Heart left ventricle (tissue), 16 donors: ENCODE measurements around the gene ADAM33. TPM values are rescaled to one million over a fixed set of nuclear protein-coding genes. Genes with fewer than 3 reads are reported as not detected.
A peak's percentile ranks its signal among the peaks of the same experiment; 100 is the strongest.

Source experiments
- ATAC-seq, 4 donors: fragments of 200-7000 bp; cut with Tn5 transposase; one replicate each; pipeline ENCODE4 v1.9.1; 2020 to 2022; ENCODE audit warnings: moderate library complexity in 4 of 4, mild to moderate bottlenecking in 3 of 4, moderate number of reproducible peaks in 1 of 4
- DNase-seq, 5 donors: peaks; one replicate each; pipeline ENCODE4 v3.0.0-alpha.2; 2020
- H3K27ac ChIP-seq, 12 donors: fragments of 200-600 bp; sonication (generic) in 4 of 12; one replicate each; pipeline versions ENCODE4 v1.5.0 to v1.8.0; 2016 to 2022; ENCODE audit warnings: mild to moderate bottlenecking in 2 of 12
- H3K27me3 ChIP-seq, 9 donors: fragments of 200-600 bp; sonication (generic) in 2 of 9; one replicate each; pipeline versions ENCODE4 v1.5.1 to v1.8.0; 2016 to 2022; ENCODE audit warnings: mild to moderate bottlenecking in 3 of 9
- H3K36me3 ChIP-seq, 9 donors: fragments of 200-600 bp; sonication (generic) in 2 of 9; one replicate each; pipeline versions ENCODE4 v1.5.0 to v1.8.0; 2018 to 2022; ENCODE audit warnings: mild to moderate bottlenecking in 2 of 9
- H3K4me1 ChIP-seq, 12 donors: fragments of 200-600 bp; sonication (generic) in 4 of 12; one replicate each; pipeline versions ENCODE4 v1.5.0 to v1.8.0; 2016 to 2022; ENCODE audit warnings: mild to moderate bottlenecking in 3 of 12
- H3K4me3 ChIP-seq, 12 donors: fragments of 200-600 bp; sonication (generic) in 4 of 12; one replicate each; pipeline versions ENCODE4 v1.5.0 to v1.8.0; 2017 to 2022; ENCODE audit warnings: mild to moderate bottlenecking in 9 of 12, moderate library complexity in 4 of 12
- H3K9me3 ChIP-seq, 12 donors: fragments of 200-600 bp; sonication (generic) in 4 of 12; one replicate each; pipeline versions ENCODE4 v1.5.0 to v1.8.0; 2016 to 2022; ENCODE audit warnings: mild to moderate bottlenecking in 1 of 12
- POLR2A ChIP-seq, 2 donors: fragments of 450-650 bp; IDR thresholded peaks; one replicate each; pipeline ENCODE4 v1.6.1; 2017; ENCODE audit warnings: antibody characterized with exemption in 2 of 2, mild to moderate bottlenecking in 2 of 2, moderate library complexity in 2 of 2
- WGBS, 4 donors: extraction: QIAGEN DNeasy Blood & Tissue Kit in 2 of 4; methylation state at CpG; one replicate each; pipeline versions ENCODE4 v1.1.5 to v1.1.7; 2013 to 2018; 5-methylcytosine and 5-hydroxymethylcytosine counted together
- intact Hi-C, 10 donors: fragments of 100-400 bp; cut with DNase I; formaldehyde crosslinking; loops; one replicate each; pipeline versions ENCODE4 v1.11.1 to v1.14.2; 2022
- polyA plus RNA-seq, 2 donors: library from polyadenylated mRNA; stranded (reverse); fragments of 200-250 nt; gene quantifications; one replicate each; pipeline ENCODE4 v1.2.3, GENCODE V29; 2013
- total RNA-seq, 9 donors: library from RNA; depleted of rRNA in 2 of 9; stranded (reverse); fragments of >200 nt in 2 of 9; fragmentation: NEBNext Ultra II Directional in 3 of 9; extraction: Animal tissue kit (Norgen Biotek cat#: 25700) in 3 of 9; gene quantifications; one replicate each; pipeline versions ENCODE4 v1.1.0 to v1.2.4, GENCODE V29; 2016 to 2023
- TF ChIP-seq, protein P1 (sequence below), 12 donors: fragments of 200-600 bp; sonication (generic) in 4 of 12; IDR thresholded peaks; one replicate each; pipeline versions ENCODE4 v1.5.0 to v1.8.0; 2018 to 2022; ENCODE audit warnings: antibody characterized with exemption in 12 of 12, mild to moderate bottlenecking in 5 of 12
- donor health status: ischemic (EF 13 %, LVEDD 7.1; RV severe dilation, severe dysfunction).
- donor health status: healthy with polysubstance abuse.
- donor health status: DM: no; HTN: yes; CAD: no.
- donor health status: DM: no; HTN: no; CAD: no.
- donor health status: ischemic (EF 25% LVEDD 6.9; RV normal size, moderate dysfunction).
- donor health status: ischemic (EF 25% LVEDD 5.7; RV mildly dilated, moderate dysfunction).
- donor health status: healthy.
- donor health status: DM: yes; HTN: yes; CAD: no.
- donor health status: ischemic (EF 35%, LVEDD 5.7; RV mildly dilated, moderate dysfunction).
- donor health status: nonischemic (EF 11% LVEDD 7.7; RV severe dilation, severe dysfunction).
- donor health status: DM: yes; HTN: yes; CAD: no.
- donor health status: PGD.
- donor health status: ischemic (EF 29% LVEDD 5.4; RV normal size, mild dysfunction).
- donor health status: nonischemic (EF 23%, LVEDD 6.1; RV moderate dilation, normal function).

ADAM33 gene
- total and polyA plus RNA-seq, 11 donors, result 2.3 to 21.2 (median 3.5) TPM

DNA sequence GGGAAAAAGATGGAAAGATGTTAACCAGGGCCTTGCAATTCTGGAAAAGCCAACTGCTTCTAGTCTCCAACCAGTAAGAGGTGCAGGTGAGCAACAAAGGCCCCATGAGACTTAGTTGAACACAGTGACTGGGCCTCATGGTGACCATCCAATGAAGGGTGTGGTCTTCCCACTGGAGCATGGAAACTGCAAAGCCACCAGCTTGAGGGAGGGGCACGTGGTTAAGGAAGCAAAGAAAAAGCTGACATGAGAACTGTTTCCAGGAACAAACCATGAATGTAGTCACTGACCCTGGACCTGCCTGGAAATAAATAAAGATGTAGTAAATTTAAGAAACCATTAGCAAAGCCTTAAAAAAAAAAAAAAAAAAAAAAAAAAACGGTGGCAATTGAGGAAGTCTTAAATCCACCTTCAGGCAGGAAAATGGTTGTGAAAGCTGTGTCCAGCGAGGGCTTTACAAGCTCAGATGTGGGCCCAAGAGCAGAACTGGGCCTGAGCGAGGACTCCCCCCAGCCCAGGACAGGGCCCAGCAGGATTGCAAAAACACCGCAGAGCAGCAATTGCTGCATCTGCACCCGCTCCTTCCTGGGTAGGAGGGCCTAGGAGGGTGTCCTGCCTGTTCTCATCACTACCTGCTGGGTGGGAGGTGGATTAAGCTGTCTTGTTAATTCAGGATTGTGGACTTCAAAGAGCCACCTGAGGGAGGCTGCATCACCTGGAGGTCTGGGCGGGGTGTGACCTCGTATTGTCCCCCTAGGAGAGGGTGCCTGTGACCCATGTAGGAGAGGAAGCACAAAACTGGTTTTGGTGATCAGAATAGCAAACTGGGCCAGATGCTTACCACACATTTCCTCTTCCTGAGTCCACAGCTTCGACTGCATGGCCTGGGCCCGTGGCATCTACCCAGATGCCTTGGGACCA, 28.9 kb downstream of the ADAM33 start:
- Histone ChIP-seq H3K4me3 (no peak overlapping the region), H3K36me3 (peaks cover 0 to 26% (median 22%) of the 10 kb centered on the region in 9 donors), H3K27me3 (no peaks in the 10 kb centered on the region), H3K9me3 (peaks cover 0 to 8% (median 0%) of the 10 kb centered on the region in 12 donors), H3K4me1 (peaks cover 0 to 9% (median 0%) of the 10 kb centered on the region in 12 donors), H3K27ac (no peak overlapping the region)
- TF ChIP-seq, protein P1, sequence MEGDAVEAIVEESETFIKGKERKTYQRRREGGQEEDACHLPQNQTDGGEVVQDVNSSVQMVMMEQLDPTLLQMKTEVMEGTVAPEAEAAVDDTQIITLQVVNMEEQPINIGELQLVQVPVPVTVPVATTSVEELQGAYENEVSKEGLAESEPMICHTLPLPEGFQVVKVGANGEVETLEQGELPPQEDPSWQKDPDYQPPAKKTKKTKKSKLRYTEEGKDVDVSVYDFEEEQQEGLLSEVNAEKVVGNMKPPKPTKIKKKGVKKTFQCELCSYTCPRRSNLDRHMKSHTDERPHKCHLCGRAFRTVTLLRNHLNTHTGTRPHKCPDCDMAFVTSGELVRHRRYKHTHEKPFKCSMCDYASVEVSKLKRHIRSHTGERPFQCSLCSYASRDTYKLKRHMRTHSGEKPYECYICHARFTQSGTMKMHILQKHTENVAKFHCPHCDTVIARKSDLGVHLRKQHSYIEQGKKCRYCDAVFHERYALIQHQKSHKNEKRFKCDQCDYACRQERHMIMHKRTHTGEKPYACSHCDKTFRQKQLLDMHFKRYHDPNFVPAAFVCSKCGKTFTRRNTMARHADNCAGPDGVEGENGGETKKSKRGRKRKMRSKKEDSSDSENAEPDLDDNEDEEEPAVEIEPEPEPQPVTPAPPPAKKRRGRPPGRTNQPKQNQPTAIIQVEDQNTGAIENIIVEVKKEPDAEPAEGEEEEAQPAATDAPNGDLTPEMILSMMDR (IDR thresholded peaks at IDR 0.05), result no peak
- no peak for TF ChIP-seq POLR2A (IDR thresholded peaks at IDR 0.05)
- ATAC-seq (peak in 1 of 4 donors; percentile 35), DNase-seq (no peak)
- 78 to 88% (median 85%) methylated on average over 10 of the region's 10 CpGs for WGBS, 4 donors
- intact Hi-C loops, result no loop called here

DNA sequence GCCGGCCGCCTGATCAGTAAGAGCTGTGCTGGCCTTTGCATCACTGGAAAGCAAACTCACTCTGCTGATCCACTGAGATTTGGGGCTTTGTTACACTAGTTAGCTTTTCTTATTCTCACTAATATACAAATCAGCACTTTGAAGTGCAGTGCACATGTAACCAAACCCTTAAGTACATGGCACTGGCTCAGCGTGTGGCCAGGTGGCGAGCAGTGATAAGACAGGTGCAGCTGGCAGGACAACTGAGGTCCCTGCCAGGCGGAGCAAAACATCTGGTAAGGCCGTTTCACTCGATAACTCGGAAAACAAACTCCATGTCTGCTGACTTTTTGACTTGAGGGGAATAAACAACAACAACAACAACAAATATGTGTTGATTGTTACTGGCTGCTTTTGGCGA, 29.6 kb downstream of the ADAM33 start:
- 84 to 94% (median 93%) methylated on average over 9 of the region's 9 CpGs for WGBS, 4 donors
- Histone ChIP-seq H3K9me3 (peaks cover 0 to 8% (median 0%) of the 10 kb centered on the region in 12 donors), H3K4me1 (peaks cover 0 to 9% (median 0%) of the 10 kb centered on the region in 12 donors)

DNA sequence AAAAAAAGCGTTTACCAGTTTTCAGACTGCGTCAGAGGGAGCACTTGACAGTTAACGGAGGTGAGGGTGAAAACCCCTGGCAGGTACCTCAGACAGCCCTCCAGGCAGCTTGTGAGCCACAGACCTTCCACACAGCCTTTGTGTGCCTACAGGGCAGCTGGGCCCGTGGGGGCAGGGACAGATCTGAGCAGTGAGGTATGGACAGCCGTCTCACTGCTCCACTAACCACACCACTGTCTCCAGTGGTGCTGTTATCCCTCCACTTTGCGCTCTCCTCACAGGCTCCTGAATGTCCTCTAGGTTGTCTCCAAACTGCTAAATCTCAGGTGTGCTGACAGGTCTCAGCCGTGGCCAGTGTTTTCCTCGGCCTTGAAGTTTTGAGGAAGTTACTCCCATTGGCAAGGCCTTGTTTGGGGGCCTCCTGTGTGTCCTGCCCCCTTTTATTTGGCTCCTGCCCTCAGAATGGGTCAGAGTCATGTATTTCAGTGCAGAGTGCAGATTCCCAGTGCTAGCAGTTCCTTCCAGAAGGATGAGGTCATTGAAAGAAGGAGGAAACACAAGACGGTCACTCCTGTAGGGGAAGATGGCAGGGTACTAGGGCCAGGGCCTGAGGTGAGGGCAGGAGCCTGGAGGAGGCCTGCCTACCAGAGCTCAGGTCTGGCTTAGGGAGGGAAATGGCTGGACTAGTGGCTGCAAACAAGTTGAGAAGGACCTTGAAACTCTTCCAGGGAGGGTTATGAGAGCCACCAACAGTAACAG, 30.4 kb downstream of the ADAM33 start:
- Histone ChIP-seq H3K27me3 (no peaks in the 10 kb centered on the region), H3K9me3 (peaks cover 0 to 8% (median 0%) of the 10 kb centered on the region in 12 donors), H3K27ac (no peak overlapping the region), H3K4me1 (peaks cover 0 to 9% (median 0%) of the 10 kb centered on the region in 12 donors), H3K36me3 (peaks cover 0 to 42% (median 37%) of the 10 kb centered on the region in 9 donors), H3K4me3 (no peak overlapping the region)
- ATAC-seq (peak in 1 of 4 donors; percentile 16), DNase-seq (no peak)
- TF ChIP-seq, protein P1 (IDR thresholded peaks at IDR 0.05), result no peak
- no peak for TF ChIP-seq POLR2A (IDR thresholded peaks at IDR 0.05)
- 73 to 89% (median 81%) methylated on average over 8 to 9 of the region's 9 CpGs for WGBS, 4 donors
- intact Hi-C loops, result no loop called here

More for the DNA sequence above, 29.6 kb downstream of the ADAM33 start:
- ATAC-seq (no peak), DNase-seq (no peak)
- intact Hi-C loops, result no loop called here
- H3K27me3 ChIP-seq, result no peaks in the 10 kb centered on the region
- H3K36me3 ChIP-seq, result peaks cover 0 to 33% (median 29%) of the 10 kb centered on the region in 9 donors
- H3K4me3 ChIP-seq, result no peak overlapping the region
- TF ChIP-seq, protein P1 (IDR thresholded peaks at IDR 0.05), result no peak
- TF ChIP-seq POLR2A (IDR thresholded peaks at IDR 0.05), result no peak
- no peak overlapping the region for H3K27ac ChIP-seq

DNA sequence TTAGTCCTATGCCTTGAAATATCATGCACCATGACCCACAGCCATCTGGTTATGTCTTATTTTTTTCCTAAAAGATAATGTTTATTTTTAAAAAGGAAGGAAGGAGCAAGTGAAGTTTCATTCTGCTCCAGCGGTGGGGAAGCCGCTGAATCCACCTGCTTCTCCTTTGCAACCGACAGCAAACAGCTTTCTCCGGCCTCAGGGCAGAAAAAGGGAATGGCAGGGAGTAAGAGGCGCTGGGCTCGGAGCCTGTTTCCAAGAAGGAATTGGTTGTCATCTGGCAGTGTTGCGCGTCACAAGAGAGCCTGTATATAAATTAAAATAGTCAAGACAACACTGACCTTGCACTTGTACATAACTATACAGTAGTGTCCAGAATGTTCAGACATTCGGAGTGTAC, 32.9 kb downstream of the ADAM33 start:
- H3K9me3 ChIP-seq, result peaks cover 0 to 6% (median 0%) of the 10 kb centered on the region in 12 donors
- 91 to 93% (median 92%) methylated on average over 9 of the region's 9 CpGs for WGBS, 4 donors
- TF ChIP-seq, protein P1 (IDR thresholded peaks at IDR 0.05), result no peak
- no peak for TF ChIP-seq POLR2A (IDR thresholded peaks at IDR 0.05)
- no peak overlapping the region for H3K4me3 ChIP-seq
- peaks cover 0 to 9% (median 0%) of the 10 kb centered on the region in 12 donors for H3K4me1 ChIP-seq
- H3K36me3 ChIP-seq, result peaks cover 0 to 66% (median 54%) of the 10 kb centered on the region in 9 donors
- no peak overlapping the region for H3K27ac ChIP-seq
- intact Hi-C loops, result no loop called here
- no peaks in the 10 kb centered on the region for H3K27me3 ChIP-seq
- ATAC-seq (no peak), DNase-seq (no peak)
